PC-3 (cell line): Measurements from ENCODE around the gene HADHB. TPM values are rescaled to one million over a fixed set of nuclear protein-coding genes. Genes with fewer than 3 reads are reported as not detected.
A peak's percentile ranks its signal among the peaks of the same experiment; 100 is the strongest.

ENCODE experiments used
- ATAC-seq: fragments of 200-7000 bp; cut with Tn5 transposase; 2 replicates; pipeline ENCODE4 v1.9.1; 2020; ENCODE audit warnings: mild to moderate bottlenecking, moderate library complexity
- BruUV-seq: library from RNA; stranded (reverse); fragments of 400-500 nt; replicated peaks from 2 replicates; lab custom pipeline; 2021; lab: Mats Ljungman, UMichigan
- CTCF ChIA-PET: fragments of 300-600 bp; sonication (Branson Sonifier 250); formaldehyde crosslinking; loops from one replicate; lab custom pipeline; 2022; ENCODE audit warnings: antibody characterized with exemption; lab: Charles Lee
- POLR2A ChIA-PET: fragments of 300-600 bp; sonication (Branson Sonifier 250); formaldehyde crosslinking; loops from one replicate; lab custom pipeline; 2022; ENCODE audit warnings: antibody characterized with exemption; ENCODE audit not compliant: unreplicated experiment; lab: Charles Lee
- DNase-seq: peaks from one replicate; pipeline ENCODE4 v3.0.0-alpha.2; 2015
- H2AFZ ChIP-seq: fragments of 300-600 bp; sonication (generic); 2 replicates; pipeline ENCODE4 v1.6.0; 2016; ENCODE audit warnings: antibody characterized with exemption, low read length
- H3F3A ChIP-seq: fragments of 300-600 bp; sonication (generic); one replicate; pipeline ENCODE4 v1.6.0; 2017; ENCODE audit warnings: antibody characterized with exemption, low read length, control low read depth, mild to moderate bottlenecking; ENCODE audit not compliant: unreplicated experiment
- H3K27ac ChIP-seq: fragments of 300-600 bp; sonication (generic); 2 replicates; pipeline ENCODE4 v1.5.1; 2016; ENCODE audit warnings: mild to moderate bottlenecking, low read length
- H3K27me3 ChIP-seq: fragments of 300-600 bp; sonication (generic); 2 replicates; pipeline ENCODE4 v1.6.1; 2016; ENCODE audit warnings: low read length, mixed read lengths
- H3K36me3 ChIP-seq: fragments of 300-600 bp; sonication (generic); 2 replicates; pipeline ENCODE4 v1.6.1; 2016; ENCODE audit warnings: low read depth, mixed run types, low read length, mixed read lengths
- H3K4me1 ChIP-seq: fragments of 300-600 bp; sonication (generic); 2 replicates; pipeline ENCODE4 v1.5.1; 2016; ENCODE audit warnings: low read length; ENCODE audit not compliant: insufficient read depth
- H3K4me2 ChIP-seq: fragments of 300-600 bp; sonication (generic); 2 replicates; pipeline ENCODE4 v1.6.0; 2016; ENCODE audit warnings: low read length
- H3K4me3 ChIP-seq: fragments of 300-600 bp; sonication (generic); 2 replicates; pipeline ENCODE4 v1.5.1; 2016; ENCODE audit warnings: mild to moderate bottlenecking, low read length, mixed read lengths
- H3K79me2 ChIP-seq: fragments of 300-600 bp; sonication (generic); 2 replicates; pipeline ENCODE4 v1.6.1; 2017; ENCODE audit warnings: low read length, mixed read lengths
- H3K9ac ChIP-seq: fragments of 300-600 bp; sonication (generic); 2 replicates; pipeline ENCODE4 v1.6.0; 2016; ENCODE audit warnings: mild to moderate bottlenecking, low read length
- H3K9me2 ChIP-seq: fragments of 300-600 bp; sonication (generic); replicated peaks from 2 replicates; pipeline ENCODE4 v1.6.1; 2016; ENCODE audit warnings: mixed run types, low read length, mixed read lengths
- H3K9me3 ChIP-seq: fragments of 300-600 bp; sonication (generic); 2 replicates; pipeline ENCODE4 v1.6.1; 2016; ENCODE audit warnings: low read length, mixed read lengths
- H4K20me1 ChIP-seq: fragments of 300-600 bp; sonication (generic); 2 replicates; pipeline ENCODE4 v1.6.1; 2016; ENCODE audit warnings: low read length, mixed read lengths
- EZH2 ChIP-seq: fragments of 300-600 bp; sonication (generic); IDR thresholded peaks from one replicate; pipeline ENCODE4 v1.6.1; 2017; ENCODE audit warnings: antibody characterized with exemption, mild to moderate bottlenecking, low read length; ENCODE audit not compliant: unreplicated experiment
- EZH2phosphoT487 ChIP-seq: fragments of 300-600 bp; sonication (generic); IDR thresholded peaks from 2 replicates; pipeline ENCODE4 v1.6.1; 2018; ENCODE audit warnings: mild to moderate bottlenecking, antibody characterized with exemption, low read length, borderline replicate concordance
- intact Hi-C: fragments of 100-400 bp; cut with micrococcal nuclease; formaldehyde crosslinking; loops from 2 replicates; pipeline ENCODE4 v1.9.0; 2023
- total RNA-seq: library from RNA; depleted of rRNA; stranded (reverse); fragments of >200 nt; gene quantifications from 2 replicates; pipeline ENCODE4 v1.2.3, GENCODE V29; 2014
- TF ChIP-seq, protein P1 (sequence below): fragments of 300-600 bp; sonication (generic); conservative IDR thresholded peaks from 2 replicates; pipeline ENCODE4 v1.5.1; 2017; ENCODE audit warnings: antibody characterized with exemption, low read depth, mild to moderate bottlenecking, low read length

Gene HADHB
- total RNA-seq, 1 experiment from 2014 or later: 72.3 TPM

DNA sequence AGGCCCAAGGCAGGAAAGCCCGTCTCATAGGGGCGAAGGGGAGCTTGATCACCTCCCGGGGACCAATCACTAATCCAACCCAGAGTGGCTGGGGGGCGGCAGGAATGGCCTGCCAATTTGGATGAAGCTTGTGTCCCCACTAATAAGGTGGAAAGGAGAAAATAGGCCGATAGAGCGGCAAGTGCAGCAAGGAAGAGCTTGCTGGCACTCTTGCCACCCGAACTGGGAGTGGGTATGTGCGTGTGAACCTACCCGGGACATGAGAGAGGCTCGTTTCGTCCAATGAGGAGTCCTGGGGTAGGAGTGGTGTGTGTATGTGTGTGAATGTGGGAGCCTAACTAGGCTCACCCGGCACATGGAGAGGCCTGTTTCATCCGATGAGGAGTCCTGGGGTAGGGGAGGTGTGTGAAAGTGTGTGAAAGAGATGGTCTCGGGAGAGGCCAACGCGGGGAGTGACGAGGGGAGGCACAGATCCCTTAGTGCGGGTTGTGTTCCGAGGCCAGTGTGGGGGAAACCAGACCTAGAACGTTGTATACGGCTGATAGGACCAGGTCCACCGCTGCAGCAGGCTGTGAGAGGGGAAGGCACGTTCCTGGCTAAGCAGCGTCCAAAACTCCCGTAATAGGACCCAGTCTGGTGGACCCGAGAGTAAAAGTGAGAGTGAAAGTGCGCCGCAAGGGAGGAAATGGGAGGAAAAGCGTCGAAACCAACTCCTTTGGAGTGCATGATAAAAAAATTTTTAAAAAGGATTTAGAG, 54.1 kb downstream of the HADHB start:
- Histone ChIP-seq H3K27me3 (no peaks in the 10 kb centered on the region), H3K9me3 (no peaks in the 10 kb centered on the region), H3K79me2 (no peaks in the 10 kb centered on the region), H3K4me3 (peak overlapping the region; percentile 64; the same call in 1 of the 2 replicates), H3K4me1 (peaks cover 17% of the 10 kb centered on the region), H3K4me2 (peak overlapping the region; percentile 93), H2AFZ (peak overlapping the region; percentile 87), H3K36me3 (no peaks in the 10 kb centered on the region), H3K27ac (no peak overlapping the region), H3K9ac (peak overlapping the region; percentile 52; the same call in 1 of the 2 replicates), H3K9me2 (no peaks in the 10 kb centered on the region), H3F3A (no peaks in the 10 kb centered on the region), H4K20me1 (no peaks in the 10 kb centered on the region)
- ChIA-PET POLR2A (interaction anchor here (0.6 kb wide), 1 partner anchor 18 kb away, joined by 3 read pairs; no protein-coding TSS in a partner anchor), CTCF (no interaction called here)
- no TSS peak for BruUV-seq
- DNase-seq: no peak
- no peak for ATAC-seq
- intact Hi-C loops: no loop called here
- TF ChIP-seq, protein P1, sequence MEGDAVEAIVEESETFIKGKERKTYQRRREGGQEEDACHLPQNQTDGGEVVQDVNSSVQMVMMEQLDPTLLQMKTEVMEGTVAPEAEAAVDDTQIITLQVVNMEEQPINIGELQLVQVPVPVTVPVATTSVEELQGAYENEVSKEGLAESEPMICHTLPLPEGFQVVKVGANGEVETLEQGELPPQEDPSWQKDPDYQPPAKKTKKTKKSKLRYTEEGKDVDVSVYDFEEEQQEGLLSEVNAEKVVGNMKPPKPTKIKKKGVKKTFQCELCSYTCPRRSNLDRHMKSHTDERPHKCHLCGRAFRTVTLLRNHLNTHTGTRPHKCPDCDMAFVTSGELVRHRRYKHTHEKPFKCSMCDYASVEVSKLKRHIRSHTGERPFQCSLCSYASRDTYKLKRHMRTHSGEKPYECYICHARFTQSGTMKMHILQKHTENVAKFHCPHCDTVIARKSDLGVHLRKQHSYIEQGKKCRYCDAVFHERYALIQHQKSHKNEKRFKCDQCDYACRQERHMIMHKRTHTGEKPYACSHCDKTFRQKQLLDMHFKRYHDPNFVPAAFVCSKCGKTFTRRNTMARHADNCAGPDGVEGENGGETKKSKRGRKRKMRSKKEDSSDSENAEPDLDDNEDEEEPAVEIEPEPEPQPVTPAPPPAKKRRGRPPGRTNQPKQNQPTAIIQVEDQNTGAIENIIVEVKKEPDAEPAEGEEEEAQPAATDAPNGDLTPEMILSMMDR: no peak
- TF ChIP-seq EZH2phosphoT487: no peak
- no peak for TF ChIP-seq EZH2

DNA sequence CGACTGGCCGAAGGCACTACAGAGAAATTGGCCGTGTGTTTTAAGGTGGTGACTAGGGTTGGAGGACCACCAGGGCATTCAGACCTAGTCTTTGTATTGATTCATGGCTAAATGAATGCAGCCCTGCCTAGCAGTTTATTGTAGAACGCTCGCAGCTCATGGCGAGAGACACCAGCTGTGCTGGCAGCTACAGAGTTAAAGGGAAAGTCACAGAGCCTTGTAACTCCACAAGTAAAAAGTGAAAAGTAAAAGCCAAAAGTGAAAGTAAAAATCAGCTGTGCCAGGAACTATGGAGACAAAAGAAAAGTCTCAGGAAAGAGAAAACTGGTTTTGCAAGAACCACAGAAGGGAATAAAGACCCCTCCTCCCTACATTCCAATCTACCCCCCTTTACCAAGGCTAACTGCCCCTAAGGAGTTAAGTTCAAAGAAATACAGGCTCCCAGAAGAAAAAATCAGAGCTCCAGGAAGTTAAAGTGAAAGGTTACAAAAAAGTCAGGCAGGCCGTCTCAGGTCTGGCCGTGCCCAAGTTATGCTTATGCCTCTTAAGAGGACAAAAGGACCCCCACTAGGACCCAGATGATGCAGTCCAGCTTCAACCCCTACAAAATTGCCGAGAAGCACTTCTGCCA, 54.8 kb downstream of the HADHB start:
- POLR2A ChIA-PET: interaction anchor here (0.6 kb wide), 1 partner anchor 19 kb away, joined by 3 read pairs; no protein-coding TSS in a partner anchor
- peak overlapping the region; percentile 52 for H3K9ac ChIP-seq
- H3K4me3 ChIP-seq: peak overlapping the region; percentile 64
- H4K20me1 ChIP-seq: no peaks in the 10 kb centered on the region
- BruUV-seq: no TSS peak
- intact Hi-C loops: no loop called here
- no peaks in the 10 kb centered on the region for H3F3A ChIP-seq
- TF ChIP-seq EZH2phosphoT487 (no peak), EZH2 (no peak)
- TF ChIP-seq, protein P1: no peak
- no peaks in the 10 kb centered on the region for H3K9me3 ChIP-seq
- H3K36me3 ChIP-seq: no peaks in the 10 kb centered on the region
- CTCF ChIA-PET: no interaction called here
- DNase-seq (peak; percentile 53), ATAC-seq (peak; percentile 58)
- no peak overlapping the region for H3K27ac ChIP-seq
- no peaks in the 10 kb centered on the region for H3K27me3 ChIP-seq
- H3K9me2 ChIP-seq: no peaks in the 10 kb centered on the region
- H3K79me2 ChIP-seq: no peaks in the 10 kb centered on the region
- H2AFZ ChIP-seq: peak overlapping the region; percentile 87
- peaks cover 17% of the 10 kb centered on the region for H3K4me1 ChIP-seq
- H3K4me2 ChIP-seq: peak overlapping the region; percentile 93
